ENCODE results near the gene TRANK1. TPM values are rescaled to one million over a fixed set of nuclear protein-coding genes. Genes with fewer than 3 reads are reported as not detected.

Gene TRANK1
- total RNA-seq, 4 donors from 2014 or later = 4.9 to 12.3 (median 9.1) TPM

- H3K9me3 ChIP-seq = no peaks in the 10 kb centered on the region
- H3K27me3 ChIP-seq = no peaks in the 10 kb centered on the region
- peak overlapping the region; percentile 68 to 97 (median 97) for H3K27ac ChIP-seq
- peaks cover 12 to 60% (median 20%) of the 10 kb centered on the region in 3 donors for H3K4me1 ChIP-seq
- no peak for ATAC-seq
- WGBS, 2 donors (ENCODE audit: low coverage in 1 of 2) = 69 to 100% methylated on average over 3 of the region's 3 CpGs
- H3K4me3 ChIP-seq = peak overlapping the region in 1 of 2 donors; percentile 71
- peaks cover 0 to 26% of the 10 kb centered on the region in 2 donors for H3K36me3 ChIP-seq
- no peak for TF ChIP-seq POLR2A (IDR thresholded peaks at IDR 0.05)
- no peak for TF ChIP-seq POLR2AphosphoS5 (IDR thresholded peaks at IDR 0.05)
- TF ChIP-seq, protein P1, sequence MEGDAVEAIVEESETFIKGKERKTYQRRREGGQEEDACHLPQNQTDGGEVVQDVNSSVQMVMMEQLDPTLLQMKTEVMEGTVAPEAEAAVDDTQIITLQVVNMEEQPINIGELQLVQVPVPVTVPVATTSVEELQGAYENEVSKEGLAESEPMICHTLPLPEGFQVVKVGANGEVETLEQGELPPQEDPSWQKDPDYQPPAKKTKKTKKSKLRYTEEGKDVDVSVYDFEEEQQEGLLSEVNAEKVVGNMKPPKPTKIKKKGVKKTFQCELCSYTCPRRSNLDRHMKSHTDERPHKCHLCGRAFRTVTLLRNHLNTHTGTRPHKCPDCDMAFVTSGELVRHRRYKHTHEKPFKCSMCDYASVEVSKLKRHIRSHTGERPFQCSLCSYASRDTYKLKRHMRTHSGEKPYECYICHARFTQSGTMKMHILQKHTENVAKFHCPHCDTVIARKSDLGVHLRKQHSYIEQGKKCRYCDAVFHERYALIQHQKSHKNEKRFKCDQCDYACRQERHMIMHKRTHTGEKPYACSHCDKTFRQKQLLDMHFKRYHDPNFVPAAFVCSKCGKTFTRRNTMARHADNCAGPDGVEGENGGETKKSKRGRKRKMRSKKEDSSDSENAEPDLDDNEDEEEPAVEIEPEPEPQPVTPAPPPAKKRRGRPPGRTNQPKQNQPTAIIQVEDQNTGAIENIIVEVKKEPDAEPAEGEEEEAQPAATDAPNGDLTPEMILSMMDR (IDR thresholded peaks at IDR 0.05) = no peak
- no peak for TF ChIP-seq EP300 (IDR thresholded peaks at IDR 0.05)
Measured at GRCh38 chr3:36991147-36991546, 46.3 kb upstream of the TRANK1 start.

DNA sequence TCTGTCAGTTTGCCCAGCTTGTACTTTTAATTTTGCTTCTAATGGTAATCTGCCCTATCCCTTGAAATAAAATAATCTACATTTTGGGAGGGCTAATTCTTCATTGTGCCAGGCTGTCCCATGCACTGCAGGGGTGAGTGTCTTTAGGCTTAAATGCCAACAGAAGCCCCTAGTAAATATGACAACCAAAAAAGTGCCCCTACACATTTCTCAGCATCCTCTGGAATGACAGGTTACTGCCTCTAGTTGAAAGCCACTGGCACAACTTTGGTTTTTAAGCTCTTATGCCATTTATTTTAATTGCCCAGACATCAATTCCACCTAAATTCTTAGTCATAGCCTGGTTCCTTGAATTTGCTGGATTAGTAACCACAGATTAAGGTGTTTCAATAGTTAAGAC lies 44.7 kb upstream of the TRANK1 start:
- TF ChIP-seq, protein P1 (IDR thresholded peaks at IDR 0.05) = no peak
- no peak for TF ChIP-seq EP300 (IDR thresholded peaks at IDR 0.05)
- TF ChIP-seq POLR2A (IDR thresholded peaks at IDR 0.05) = no peak
- TF ChIP-seq POLR2AphosphoS5 (IDR thresholded peaks at IDR 0.05) = no peak
- Histone ChIP-seq H3K9me3 (no peaks in the 10 kb centered on the region), H3K27ac (peak overlapping the region in 1 of 4 donors; percentile 97), H3K4me3 (peak overlapping the region; percentile 10 to 24), H3K36me3 (peaks cover 8 to 33% of the 10 kb centered on the region in 2 donors), H3K4me1 (peaks cover 12 to 55% (median 20%) of the 10 kb centered on the region in 3 donors), H3K27me3 (no peaks in the 10 kb centered on the region)
- no peak for ATAC-seq

DNA sequence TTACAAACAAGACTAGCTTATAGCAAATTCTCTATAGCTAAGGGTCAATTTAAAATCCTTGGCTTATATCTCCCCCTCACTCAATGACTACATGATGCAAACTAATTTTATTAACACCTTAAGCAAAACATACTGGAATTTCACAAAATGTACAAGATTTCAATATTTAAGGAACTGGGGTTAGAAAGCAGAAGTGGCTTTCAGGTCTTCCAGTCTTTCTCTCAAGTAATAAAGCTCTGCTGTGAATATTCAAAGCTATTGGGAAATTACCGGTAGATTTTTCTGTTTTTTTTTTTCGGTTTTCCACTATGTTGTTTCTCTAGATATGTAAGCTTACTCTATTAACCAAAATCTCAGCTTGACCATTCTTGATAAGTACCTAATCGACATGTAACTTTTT lies 44.2 kb upstream of the TRANK1 start:
- Histone ChIP-seq H3K27me3 (no peaks in the 10 kb centered on the region), H3K9me3 (no peaks in the 10 kb centered on the region), H3K27ac (no peak overlapping the region), H3K36me3 (peaks cover 8 to 39% of the 10 kb centered on the region in 2 donors), H3K4me3 (peak overlapping the region in 1 of 2 donors; percentile 24), H3K4me1 (peaks cover 12 to 49% (median 17%) of the 10 kb centered on the region in 3 donors)
- ATAC-seq = no peak
- TF ChIP-seq POLR2AphosphoS5 (IDR thresholded peaks at IDR 0.05) (no peak), EP300 (IDR thresholded peaks at IDR 0.05) (no peak), POLR2A (IDR thresholded peaks at IDR 0.05) (no peak)
- TF ChIP-seq, protein P1 (IDR thresholded peaks at IDR 0.05) = no peak
- 76 to 91% methylated on average over 3 of the region's 3 CpGs for WGBS, 2 donors (ENCODE audit: low coverage in 1 of 2)

GRCh38 chr3:36988356-36988755 lies 43.5 kb upstream of the TRANK1 start:
- Histone ChIP-seq H3K36me3 (peaks cover 8 to 45% of the 10 kb centered on the region in 2 donors), H3K4me3 (no peak overlapping the region), H3K9me3 (no peaks in the 10 kb centered on the region), H3K27ac (no peak overlapping the region), H3K27me3 (no peaks in the 10 kb centered on the region), H3K4me1 (peaks cover 12 to 48% (median 17%) of the 10 kb centered on the region in 3 donors)
- WGBS, 2 donors (ENCODE audit: low coverage in 1 of 2) = 71 to 81% methylated on average over 1 to 2 of the region's 2 CpGs
- TF ChIP-seq EP300 (IDR thresholded peaks at IDR 0.05) = no peak
- TF ChIP-seq POLR2A (IDR thresholded peaks at IDR 0.05) = no peak
- TF ChIP-seq, protein P1 (IDR thresholded peaks at IDR 0.05) = no peak
- ATAC-seq = no peak

GRCh38 chr3:36981006-36981405 lies 36.2 kb upstream of the TRANK1 start:
- ATAC-seq = no peak
- no peaks in the 10 kb centered on the region for H3K4me1 ChIP-seq
- H3K27ac ChIP-seq = no peak overlapping the region
- H3K9me3 ChIP-seq = no peaks in the 10 kb centered on the region
- H3K27me3 ChIP-seq = no peaks in the 10 kb centered on the region
- TF ChIP-seq EP300 (IDR thresholded peaks at IDR 0.05) (no peak), POLR2AphosphoS5 (IDR thresholded peaks at IDR 0.05) (no peak), POLR2A (IDR thresholded peaks at IDR 0.05) (no peak)
- TF ChIP-seq, protein P1 (IDR thresholded peaks at IDR 0.05) = no peak
- 95 to 100% methylated on average over 3 to 4 of the region's 4 CpGs for WGBS, 2 donors (ENCODE audit: low coverage in 1 of 2)
- no peak overlapping the region for H3K4me3 ChIP-seq
- peaks cover 11 to 65% of the 10 kb centered on the region in 2 donors for H3K36me3 ChIP-seq

All from gastroesophageal sphincter (tissue), 4 donors.